Activated naive CD8-positive, alpha-beta T cell (primary cell): ENCODE measurements around the gene ACOT7.
"Not testable (repeated sequence)": the region's sequence is repeated elsewhere in the genome, so short reads cannot be mapped to it uniquely, and the experiment has no call there.

Experiments used
- H3K27ac Mint-ChIP-seq: one replicate; pipeline ENCODE4 v1.8.0; 2021; ENCODE audit warnings: mixed read lengths
- H3K27me3 Mint-ChIP-seq: one replicate; pipeline ENCODE4 v1.8.0; 2021; ENCODE audit warnings: mixed read lengths
- H3K36me3 Mint-ChIP-seq: one replicate; pipeline ENCODE4 v1.8.0; 2021; ENCODE audit warnings: mixed read lengths
- H3K4me1 Mint-ChIP-seq: one replicate; pipeline ENCODE4 v1.8.0; 2021; ENCODE audit warnings: low read depth, mixed read lengths
- H3K4me3 Mint-ChIP-seq: one replicate; pipeline ENCODE4 v1.8.0; 2021; ENCODE audit warnings: mild to moderate bottlenecking, mixed read lengths
- H3K9me3 Mint-ChIP-seq: one replicate; pipeline ENCODE4 v1.8.0; 2021; ENCODE audit warnings: low read depth, mixed read lengths

The ACOT7 gene, protein sequence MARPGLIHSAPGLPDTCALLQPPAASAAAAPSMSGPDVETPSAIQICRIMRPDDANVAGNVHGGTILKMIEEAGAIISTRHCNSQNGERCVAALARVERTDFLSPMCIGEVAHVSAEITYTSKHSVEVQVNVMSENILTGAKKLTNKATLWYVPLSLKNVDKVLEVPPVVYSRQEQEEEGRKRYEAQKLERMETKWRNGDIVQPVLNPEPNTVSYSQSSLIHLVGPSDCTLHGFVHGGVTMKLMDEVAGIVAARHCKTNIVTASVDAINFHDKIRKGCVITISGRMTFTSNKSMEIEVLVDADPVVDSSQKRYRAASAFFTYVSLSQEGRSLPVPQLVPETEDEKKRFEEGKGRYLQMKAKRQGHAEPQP

GRCh38 chr1:6393400-6394187, at the start of gene ACOT7:
TSS of gene ACOT7 (minus strand) at chr1:6393767. CDS start at chr1:6393399, 368 bp downstream.
- H3K27me3 Mint-ChIP-seq, result no peaks in the 10 kb centered on the region
- peaks cover 2% of the 10 kb centered on the region for H3K36me3 Mint-ChIP-seq
- H3K4me1 Mint-ChIP-seq, result peaks cover 22% of the 10 kb centered on the region
- peak within 1 kb of the TSS; percentile 93 for H3K27ac Mint-ChIP-seq
- peak within 1 kb of the TSS; percentile 88 for H3K4me3 Mint-ChIP-seq
- no peaks in the 10 kb centered on the region for H3K9me3 Mint-ChIP-seq

DNA sequence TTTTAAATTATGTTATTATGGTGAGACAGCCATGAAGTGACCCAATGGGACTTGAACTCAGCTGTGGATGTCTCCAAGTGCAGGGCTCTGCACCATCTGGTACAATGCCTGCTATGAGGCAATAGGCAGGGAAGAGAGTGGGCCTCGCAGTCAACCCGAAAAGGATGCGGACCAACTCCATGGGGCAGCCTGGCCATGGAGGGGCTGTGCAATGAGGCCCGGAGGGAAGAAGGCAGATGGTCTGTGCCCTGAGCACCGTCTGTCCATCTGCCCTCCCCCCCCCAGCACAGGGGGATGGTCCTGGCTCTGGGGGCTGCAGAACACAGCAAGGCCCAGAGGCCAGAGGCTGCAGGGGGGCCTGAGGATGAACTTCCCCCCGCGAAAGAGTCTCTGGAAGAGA, 48.0 kb upstream of the ACOT7 start:
- Mint-ChIP-seq H3K36me3 (no peaks in the 10 kb centered on the region), H3K4me3 (no peak overlapping the region), H3K9me3 (no peaks in the 10 kb centered on the region), H3K27ac (no peak overlapping the region), H3K4me1 (peaks cover 15% of the 10 kb centered on the region), H3K27me3 (peaks cover 18% of the 10 kb centered on the region)

GRCh38 chr1:6440198-6441126, 46.9 kb upstream of the ACOT7 start:
- H3K9me3 Mint-ChIP-seq, result no peaks in the 10 kb centered on the region
- H3K27me3 Mint-ChIP-seq, result peaks cover 13% of the 10 kb centered on the region
- no peak overlapping the region for H3K27ac Mint-ChIP-seq
- peaks cover 15% of the 10 kb centered on the region for H3K4me1 Mint-ChIP-seq
- no peaks in the 10 kb centered on the region for H3K36me3 Mint-ChIP-seq
- peak overlapping the region; percentile 46 for H3K4me3 Mint-ChIP-seq

DNA sequence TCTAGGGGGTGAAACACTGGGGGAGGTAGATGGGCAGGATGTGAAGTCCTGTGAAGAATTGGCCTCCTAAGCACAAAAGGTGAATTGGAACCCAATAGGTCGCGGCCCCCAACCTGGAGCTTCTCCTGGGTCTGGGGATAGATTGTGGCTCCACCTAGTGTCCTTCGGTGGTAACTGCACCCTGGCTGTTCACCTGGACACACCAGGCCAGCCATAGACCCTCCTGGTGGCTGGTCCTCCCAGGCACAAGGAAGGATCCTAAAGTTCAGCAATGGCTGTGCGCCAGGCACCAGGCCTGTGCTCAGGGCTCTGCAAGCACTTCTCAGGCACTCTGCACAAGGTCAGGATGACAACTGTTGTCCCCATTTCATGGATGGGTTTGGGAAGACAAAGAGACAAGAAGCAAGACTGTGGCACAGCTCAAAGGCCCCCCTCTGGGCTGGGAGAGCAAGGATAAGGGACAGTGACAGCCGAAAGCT, 44.5 kb upstream of the ACOT7 start:
- H3K27ac Mint-ChIP-seq, result no peak overlapping the region
- H3K4me1 Mint-ChIP-seq, result peaks cover 11% of the 10 kb centered on the region
- no peaks in the 10 kb centered on the region for H3K9me3 Mint-ChIP-seq
- H3K27me3 Mint-ChIP-seq, result peaks cover 10% of the 10 kb centered on the region
- no peak overlapping the region for H3K4me3 Mint-ChIP-seq
- H3K36me3 Mint-ChIP-seq, result no peaks in the 10 kb centered on the region

DNA sequence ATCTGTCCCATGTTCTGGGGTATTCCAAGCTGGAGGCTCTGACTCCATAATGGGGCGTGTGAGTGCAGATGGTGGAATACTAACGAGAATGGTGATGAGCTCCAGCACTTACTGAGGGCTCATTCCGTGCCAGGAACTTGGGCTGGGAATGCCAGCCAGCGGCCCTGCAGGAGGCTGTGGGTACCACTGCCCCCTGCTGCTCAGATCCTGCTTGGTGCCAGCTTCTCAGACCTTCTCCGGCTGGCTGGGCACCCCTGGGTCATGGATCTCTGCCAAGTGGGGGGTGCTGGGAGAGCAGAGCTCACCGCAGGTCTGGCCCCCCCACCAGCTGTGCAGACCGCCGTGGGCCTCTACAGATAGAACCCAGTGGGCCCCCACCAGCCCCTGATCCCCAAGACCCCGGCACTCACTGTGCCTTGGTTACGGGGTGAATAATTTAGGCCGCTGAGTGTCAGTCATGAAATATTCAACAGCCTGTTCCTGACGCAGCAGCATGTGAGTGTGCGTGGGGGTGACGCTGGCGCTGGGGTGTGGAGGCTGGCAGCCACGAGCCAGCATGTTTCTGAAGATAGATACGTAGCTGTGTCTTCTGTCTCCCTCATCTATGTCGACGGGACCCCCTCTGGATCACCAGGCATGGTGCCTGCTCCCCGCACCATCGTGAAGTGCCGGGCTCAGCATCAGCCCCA, 43.6 kb upstream of the ACOT7 start:
- Mint-ChIP-seq H3K4me1 (peaks cover 11% of the 10 kb centered on the region), H3K27me3 (peaks cover 10% of the 10 kb centered on the region)
- H3K27ac Mint-ChIP-seq, H3K4me3 Mint-ChIP-seq, H3K36me3 Mint-ChIP-seq, H3K9me3 Mint-ChIP-seq: not testable (repeated sequence)

GRCh38 chr1:6436277-6436676, 42.7 kb upstream of the ACOT7 start:
- not testable (repeated sequence) for H3K27ac Mint-ChIP-seq, H3K4me3 Mint-ChIP-seq
- peaks cover 10% of the 10 kb centered on the region for H3K27me3 Mint-ChIP-seq

GRCh38 chr1:6435547-6435946, 42.0 kb upstream of the ACOT7 start:
- H3K9me3 Mint-ChIP-seq, result no peaks in the 10 kb centered on the region
- H3K27ac Mint-ChIP-seq, result no peak overlapping the region
- H3K36me3 Mint-ChIP-seq, result no peaks in the 10 kb centered on the region
- peaks cover 9% of the 10 kb centered on the region for H3K4me1 Mint-ChIP-seq
- H3K27me3 Mint-ChIP-seq, result peaks cover 10% of the 10 kb centered on the region
- no peak overlapping the region for H3K4me3 Mint-ChIP-seq

More at GRCh38 chr1:6436277-6436676, 42.7 kb upstream of the ACOT7 start:
- H3K4me1 Mint-ChIP-seq, result peaks cover 11% of the 10 kb centered on the region
- not testable (repeated sequence) for H3K36me3 Mint-ChIP-seq, H3K9me3 Mint-ChIP-seq

DNA sequence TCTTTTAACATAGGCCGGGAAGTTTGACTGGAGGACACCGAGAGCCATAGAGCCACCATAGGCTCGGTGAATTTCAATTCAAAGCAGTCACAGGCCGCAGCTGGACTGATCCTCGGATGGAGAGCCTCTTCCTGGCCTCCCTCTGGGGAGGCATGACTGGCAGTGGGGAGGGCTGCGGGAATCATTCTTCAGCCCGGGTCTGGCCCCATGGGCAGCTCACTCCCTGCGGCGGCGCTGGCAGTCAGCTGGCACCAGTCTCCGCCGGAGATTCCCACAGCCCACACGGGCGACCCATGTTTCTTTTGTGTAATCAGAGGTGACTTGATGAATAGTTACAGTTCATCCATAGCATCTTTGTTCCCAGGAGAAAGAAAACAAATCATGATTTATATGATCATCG, 41.6 kb upstream of the ACOT7 start:
- Mint-ChIP-seq H3K27ac (no peak overlapping the region), H3K36me3 (no peaks in the 10 kb centered on the region), H3K4me1 (peaks cover 9% of the 10 kb centered on the region), H3K4me3 (no peak overlapping the region), H3K27me3 (peaks cover 12% of the 10 kb centered on the region), H3K9me3 (no peaks in the 10 kb centered on the region)

- H3K27me3 Mint-ChIP-seq, result peaks cover 9% of the 10 kb centered on the region
- H3K9me3 Mint-ChIP-seq, result no peaks in the 10 kb centered on the region
- peaks cover 6% of the 10 kb centered on the region for H3K4me1 Mint-ChIP-seq
- H3K27ac Mint-ChIP-seq, result no peak overlapping the region
- H3K4me3 Mint-ChIP-seq, result no peak overlapping the region
- H3K36me3 Mint-ChIP-seq, result no peaks in the 10 kb centered on the region
Observed at GRCh38 chr1:6434186-6434585, 40.6 kb upstream of the ACOT7 start.

- not testable (repeated sequence) for H3K27me3 Mint-ChIP-seq, H3K4me3 Mint-ChIP-seq, H3K36me3 Mint-ChIP-seq, H3K9me3 Mint-ChIP-seq, H3K4me1 Mint-ChIP-seq, H3K27ac Mint-ChIP-seq
Observed at GRCh38 chr1:6431645-6432579, 38.3 kb upstream of the ACOT7 start.

GRCh38 chr1:6429660-6430411, 36.3 kb upstream of the ACOT7 start:
- H3K4me1 Mint-ChIP-seq, H3K27me3 Mint-ChIP-seq, H3K27ac Mint-ChIP-seq, H3K9me3 Mint-ChIP-seq, H3K36me3 Mint-ChIP-seq, H3K4me3 Mint-ChIP-seq: not testable (repeated sequence)

- not testable (repeated sequence) for H3K27me3 Mint-ChIP-seq, H3K4me1 Mint-ChIP-seq, H3K27ac Mint-ChIP-seq, H3K4me3 Mint-ChIP-seq, H3K9me3 Mint-ChIP-seq, H3K36me3 Mint-ChIP-seq
Observed at GRCh38 chr1:6428453-6428852, 34.9 kb upstream of the ACOT7 start.
